ENCODE results near the gene SLC2A9.

Gene SLC2A9

DNA sequence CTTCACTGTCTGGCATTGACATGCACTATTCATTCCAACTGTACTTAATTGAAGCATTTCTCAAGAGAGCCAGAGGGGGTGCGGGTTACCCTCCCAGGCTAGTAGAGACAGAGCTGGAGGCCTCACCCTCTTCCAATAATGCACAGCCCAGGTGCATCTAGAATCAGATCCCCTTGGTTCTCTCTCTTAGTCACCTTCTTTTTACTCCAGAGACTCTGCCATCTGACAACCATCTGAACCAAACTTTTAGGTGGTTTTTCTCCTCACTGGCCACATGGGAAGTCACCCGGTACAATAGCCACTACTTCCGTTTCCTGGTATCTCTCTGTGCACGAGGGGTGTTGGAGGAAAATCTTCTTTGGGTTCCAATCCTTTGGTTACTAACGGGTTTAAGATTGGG lies 81.3 kb downstream of the SLC2A9 start:
- TF ChIP-seq, protein P1, sequence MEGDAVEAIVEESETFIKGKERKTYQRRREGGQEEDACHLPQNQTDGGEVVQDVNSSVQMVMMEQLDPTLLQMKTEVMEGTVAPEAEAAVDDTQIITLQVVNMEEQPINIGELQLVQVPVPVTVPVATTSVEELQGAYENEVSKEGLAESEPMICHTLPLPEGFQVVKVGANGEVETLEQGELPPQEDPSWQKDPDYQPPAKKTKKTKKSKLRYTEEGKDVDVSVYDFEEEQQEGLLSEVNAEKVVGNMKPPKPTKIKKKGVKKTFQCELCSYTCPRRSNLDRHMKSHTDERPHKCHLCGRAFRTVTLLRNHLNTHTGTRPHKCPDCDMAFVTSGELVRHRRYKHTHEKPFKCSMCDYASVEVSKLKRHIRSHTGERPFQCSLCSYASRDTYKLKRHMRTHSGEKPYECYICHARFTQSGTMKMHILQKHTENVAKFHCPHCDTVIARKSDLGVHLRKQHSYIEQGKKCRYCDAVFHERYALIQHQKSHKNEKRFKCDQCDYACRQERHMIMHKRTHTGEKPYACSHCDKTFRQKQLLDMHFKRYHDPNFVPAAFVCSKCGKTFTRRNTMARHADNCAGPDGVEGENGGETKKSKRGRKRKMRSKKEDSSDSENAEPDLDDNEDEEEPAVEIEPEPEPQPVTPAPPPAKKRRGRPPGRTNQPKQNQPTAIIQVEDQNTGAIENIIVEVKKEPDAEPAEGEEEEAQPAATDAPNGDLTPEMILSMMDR (IDR thresholded peaks at IDR 0.05; ENCODE audit: insufficient read depth, missing control alignments) = no peak
- no peak for DNase-seq (ENCODE audit: insufficient read length, low spot score)
- no peak for FAIRE-seq

DNA sequence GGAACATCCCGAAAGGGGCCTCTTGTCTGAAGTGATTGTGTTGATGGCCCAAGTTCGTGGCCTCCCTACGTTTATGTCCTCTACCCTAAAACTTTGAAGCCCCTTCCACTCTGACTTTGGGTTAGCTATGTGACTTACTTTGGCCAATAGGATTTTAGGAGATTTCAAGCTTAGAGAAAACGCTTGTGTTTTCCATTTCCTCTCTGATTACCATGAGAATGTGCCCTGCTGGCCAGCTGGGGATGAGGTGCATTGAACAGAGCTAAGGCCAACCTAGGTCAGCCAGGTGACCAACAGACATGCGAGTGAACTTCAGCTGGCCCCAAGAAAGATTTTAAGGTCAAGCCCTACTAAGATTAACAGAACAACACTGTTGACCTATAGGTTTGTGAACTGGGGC lies 82.4 kb downstream of the SLC2A9 start:
- TF ChIP-seq, protein P1 (IDR thresholded peaks at IDR 0.05; ENCODE audit: insufficient read depth, missing control alignments) = no peak
- FAIRE-seq = no peak
- DNase-seq (ENCODE audit: insufficient read length, low spot score) = no peak

DNA sequence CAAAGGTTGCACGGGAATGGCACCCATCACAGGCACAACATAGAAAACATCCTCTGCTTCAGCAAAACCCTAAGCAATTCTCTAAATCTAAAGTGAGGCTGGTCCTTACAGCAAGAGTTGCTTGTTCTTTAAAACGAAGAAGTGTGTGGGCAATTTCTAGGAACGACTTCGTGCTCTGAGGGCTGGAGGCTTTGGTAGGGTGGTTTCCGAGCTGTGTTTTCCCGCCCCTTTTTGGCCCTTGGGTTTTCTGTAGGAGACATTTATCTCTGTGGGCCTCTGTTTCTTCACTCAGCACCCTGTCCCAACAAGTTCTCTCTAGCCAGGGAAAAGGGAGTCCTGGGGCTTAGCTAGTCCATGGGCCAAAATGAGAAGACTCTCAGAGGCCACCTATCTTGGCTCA lies 84.2 kb downstream of the SLC2A9 start:
- no peak for FAIRE-seq
- DNase-seq (ENCODE audit: insufficient read length, low spot score) = no peak
- TF ChIP-seq, protein P1 (IDR thresholded peaks at IDR 0.05; ENCODE audit: insufficient read depth, missing control alignments) = no peak

DNA sequence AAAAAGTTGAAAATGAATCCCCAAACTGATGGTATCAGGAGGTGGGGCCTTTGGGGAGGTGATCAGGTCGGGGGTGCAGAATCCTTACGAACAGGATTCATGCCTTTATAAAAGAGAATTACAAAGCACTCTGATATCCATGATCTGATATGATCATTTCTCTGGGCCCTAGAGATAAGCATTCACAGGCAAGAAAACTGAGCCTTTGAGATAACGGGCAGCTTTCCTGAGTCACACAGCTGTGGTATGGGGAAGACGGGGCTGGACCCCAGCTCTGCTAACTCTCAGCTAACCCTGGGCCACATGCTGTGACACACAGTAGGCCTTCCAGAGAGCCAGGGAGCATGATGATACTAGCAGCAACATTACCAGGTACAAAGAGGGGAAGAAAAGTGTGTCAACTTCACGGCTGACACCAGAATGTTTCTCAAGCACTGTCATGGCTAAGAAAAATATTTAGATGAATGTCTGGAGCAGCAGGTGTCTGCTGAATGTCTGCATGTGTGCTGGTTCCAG lies 85.1 kb downstream of the SLC2A9 start:
- TF ChIP-seq, protein P1 (IDR thresholded peaks at IDR 0.05; ENCODE audit: insufficient read depth, missing control alignments) = no peak
- no peak for DNase-seq (ENCODE audit: insufficient read length, low spot score)
- FAIRE-seq = no peak

DNA sequence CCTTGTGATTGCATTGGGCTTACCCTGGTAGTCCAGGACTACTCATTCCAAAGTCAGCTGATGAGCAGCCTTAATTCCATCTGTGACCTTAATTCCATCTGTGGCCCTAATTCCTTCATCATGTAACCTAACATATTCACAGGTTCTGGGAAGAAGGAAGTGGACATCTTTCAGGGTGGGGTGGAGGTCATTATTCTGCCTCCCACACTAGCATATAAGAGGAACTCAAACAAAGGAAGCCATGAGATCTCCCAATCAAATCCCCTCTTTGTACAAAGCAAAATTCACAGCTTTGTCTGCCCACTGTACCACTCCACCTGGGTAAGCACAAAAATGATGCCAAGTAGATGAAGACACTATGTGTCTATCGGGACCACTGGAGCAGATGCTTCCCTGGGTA lies 87.3 kb downstream of the SLC2A9 start:
- FAIRE-seq (no peak), DNase-seq (ENCODE audit: insufficient read length, low spot score) (no peak)

DNA sequence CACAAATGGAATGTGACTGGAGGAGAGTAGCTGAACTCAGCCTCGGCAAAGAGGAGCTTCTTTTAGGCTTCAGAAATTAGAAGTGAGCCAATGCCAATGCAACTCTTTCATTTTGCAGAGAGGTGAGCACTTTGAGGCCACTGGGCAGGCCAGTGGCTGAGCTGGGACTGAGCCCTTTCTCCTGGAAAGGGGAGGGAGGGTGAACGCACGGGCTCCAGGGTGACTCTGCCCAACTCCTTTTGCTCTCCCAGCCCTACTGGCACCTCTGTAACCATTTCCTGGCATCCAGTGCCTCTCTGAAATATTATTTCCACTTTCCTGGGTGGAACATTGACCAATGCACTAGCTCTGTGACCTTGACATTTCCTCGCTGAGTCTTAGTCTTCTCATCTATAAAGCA lies 88.1 kb downstream of the SLC2A9 start:
- FAIRE-seq = no peak
- DNase-seq (ENCODE audit: insufficient read length, low spot score) = no peak
- TF ChIP-seq, protein P1 (IDR thresholded peaks at IDR 0.05; ENCODE audit: insufficient read depth, missing control alignments) = no peak

More for the DNA sequence above, 87.3 kb downstream of the SLC2A9 start:
- TF ChIP-seq, protein P1 (IDR thresholded peaks at IDR 0.05; ENCODE audit: insufficient read depth, missing control alignments) = no peak

DNA sequence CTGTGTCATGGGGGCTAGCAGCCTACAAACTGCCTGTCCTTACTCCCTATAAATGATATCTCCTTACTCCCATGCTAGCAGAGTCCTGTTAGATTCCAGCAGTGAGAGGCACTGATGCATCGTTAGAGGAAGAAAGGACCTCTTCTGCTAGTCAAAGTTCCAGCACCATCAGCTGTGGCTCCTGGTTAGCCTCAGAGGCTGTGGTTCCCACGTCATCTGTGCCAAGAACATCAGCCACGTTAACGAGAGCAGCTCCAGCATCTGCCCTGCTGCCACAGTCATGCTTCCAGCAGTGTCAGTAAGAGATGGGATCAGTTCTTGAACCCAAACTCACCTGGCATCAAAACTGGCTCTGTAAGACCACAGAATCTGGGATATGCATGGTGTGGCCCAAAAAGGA lies 88.5 kb downstream of the SLC2A9 start:
- no peak for DNase-seq (ENCODE audit: insufficient read length, low spot score)
- TF ChIP-seq, protein P1 (IDR thresholded peaks at IDR 0.05; ENCODE audit: insufficient read depth, missing control alignments) = no peak
- no peak for FAIRE-seq
